ENCODE measurements around the gene CAMK1D.

The CAMK1D gene

GRCh38 chr10:12566161-12567115, 217.1 kb downstream of the CAMK1D start:
- H4K20me1 ChIP-seq = peaks cover 0 to 15% (median 0%) of the 10 kb centered on the region in 11 experiments; a peak in 5 of 22 replicates
- no peak overlapping the region for H3K27ac ChIP-seq
- H3K9me3 ChIP-seq (replicated peaks in 1 of 11) = peaks cover 13 to 22% (median 20%) of the 10 kb centered on the region in 11 experiments
- H3K4me1 ChIP-seq = peaks cover 11 to 36% (median 19%) of the 10 kb centered on the region in 10 experiments
- no peak overlapping the region for H3K9ac ChIP-seq
- H3K36me3 ChIP-seq = peaks cover 0 to 7% (median 0%) of the 10 kb centered on the region in 11 experiments; a peak in 5 of 22 replicates
- H3K4me3 ChIP-seq = no peak overlapping the region
- H3K27me3 ChIP-seq = no peaks in the 10 kb centered on the region
- H3K4me2 ChIP-seq = no peak overlapping the region
- TF ChIP-seq Cebpa-rat (IDR thresholded peaks at IDR 0.05) = no peak

- Histone ChIP-seq H3K36me3 (peaks cover 0 to 25% (median 7%) of the 10 kb centered on the region in 11 experiments; a peak in 6 of 22 replicates), H3K4me1 (peaks cover 0 to 15% (median 0%) of the 10 kb centered on the region in 10 experiments; a peak in 6 of 20 replicates), H4K20me1 (peaks cover 0 to 5% (median 0%) of the 10 kb centered on the region in 11 experiments; a peak in 1 of 22 replicates), H3K9ac (no peak overlapping the region), H3K27me3 (no peaks in the 10 kb centered on the region), H3K9me3 (replicated peaks in 1 of 11) (peaks cover 32 to 41% (median 37%) of the 10 kb centered on the region in 11 experiments), H3K27ac (no peak overlapping the region), H3K4me3 (no peak overlapping the region), H3K4me2 (no peak overlapping the region)
- TF ChIP-seq Cebpa-rat (IDR thresholded peaks at IDR 0.05) = no peak
Observed at GRCh38 chr10:12568391-12569009, 219.2 kb downstream of the CAMK1D start.

- TF ChIP-seq Cebpa-rat (IDR thresholded peaks at IDR 0.05) = no peak
- H3K27me3 ChIP-seq = no peaks in the 10 kb centered on the region
- H3K9me3 ChIP-seq (replicated peaks in 1 of 11) = peaks cover 61 to 72% (median 66%) of the 10 kb centered on the region in 11 experiments
- no peak overlapping the region for H3K4me2 ChIP-seq
- no peaks in the 10 kb centered on the region for H4K20me1 ChIP-seq
- no peak overlapping the region for H3K9ac ChIP-seq
- H3K4me1 ChIP-seq = no peaks in the 10 kb centered on the region
- peaks cover 7 to 53% (median 27%) of the 10 kb centered on the region in 11 experiments; a peak in 17 of 22 replicates for H3K36me3 ChIP-seq
- H3K27ac ChIP-seq = no peak overlapping the region
- no peak overlapping the region; a peak in 1 of 20 replicates for H3K4me3 ChIP-seq
Observed at GRCh38 chr10:12572281-12572680, 222.9 kb downstream of the CAMK1D start.

GRCh38 chr10:12577610-12578009, 228.3 kb downstream of the CAMK1D start:
- H3K4me2 ChIP-seq = no peak overlapping the region
- H3K36me3 ChIP-seq = peaks cover 11 to 35% (median 23%) of the 10 kb centered on the region in 11 experiments; a peak in 18 of 22 replicates
- no peak overlapping the region for H3K9ac ChIP-seq
- no peaks in the 10 kb centered on the region for H3K27me3 ChIP-seq
- H3K4me3 ChIP-seq = no peak overlapping the region
- peaks cover 5 to 13% (median 12%) of the 10 kb centered on the region in 10 experiments; a peak in 17 of 20 replicates for H3K4me1 ChIP-seq
- no peak for TF ChIP-seq Cebpa-rat (IDR thresholded peaks at IDR 0.05)
- no peak overlapping the region for H3K27ac ChIP-seq
- H3K9me3 ChIP-seq (replicated peaks in 1 of 11) = peaks cover 40 to 60% (median 52%) of the 10 kb centered on the region in 11 experiments
- no peaks in the 10 kb centered on the region for H4K20me1 ChIP-seq

- H3K4me1 ChIP-seq = peaks cover 5 to 13% (median 12%) of the 10 kb centered on the region in 10 experiments; a peak in 17 of 20 replicates
- H3K4me2 ChIP-seq = peak overlapping the region in 10 of 11 experiments; percentile 1 to 63 (median 21); a peak in 12 of 22 replicates
- no peak overlapping the region for H3K4me3 ChIP-seq
- H3K9me3 ChIP-seq (replicated peaks in 1 of 11) = peaks cover 38 to 71% (median 48%) of the 10 kb centered on the region in 11 experiments
- H3K9ac ChIP-seq = 0 out of 22 replicates have a peak overlapping the region, but pooled peaks of 1 of the 11 experiments have one; percentile 10
- no peak overlapping the region for H3K27ac ChIP-seq
- H3K27me3 ChIP-seq = no peaks in the 10 kb centered on the region
- TF ChIP-seq Cebpa-rat (IDR thresholded peaks at IDR 0.05) = no peak
- H3K36me3 ChIP-seq = peaks cover 7 to 26% (median 18%) of the 10 kb centered on the region in 11 experiments; a peak in 17 of 22 replicates
- H4K20me1 ChIP-seq = no peaks in the 10 kb centered on the region
Observed at GRCh38 chr10:12579954-12580858, 230.9 kb downstream of the CAMK1D start.

- no peak overlapping the region for H3K9ac ChIP-seq
- TF ChIP-seq Cebpa-rat (IDR thresholded peaks at IDR 0.05) = no peak
- H3K9me3 ChIP-seq (replicated peaks in 1 of 11) = peaks cover 24 to 50% (median 35%) of the 10 kb centered on the region in 11 experiments
- no peak overlapping the region for H3K4me3 ChIP-seq
- H4K20me1 ChIP-seq = peaks cover 0 to 9% (median 0%) of the 10 kb centered on the region in 11 experiments; a peak in 4 of 22 replicates
- H3K27ac ChIP-seq = no peak overlapping the region
- no peaks in the 10 kb centered on the region for H3K27me3 ChIP-seq
- H3K36me3 ChIP-seq = peaks cover 0 to 14% (median 10%) of the 10 kb centered on the region in 11 experiments; a peak in 10 of 22 replicates
- no peak overlapping the region for H3K4me2 ChIP-seq
- H3K4me1 ChIP-seq = peaks cover 24 to 35% (median 29%) of the 10 kb centered on the region in 10 experiments
Observed at GRCh38 chr10:12583891-12584595, 234.7 kb downstream of the CAMK1D start.

- peaks cover 18 to 36% (median 25%) of the 10 kb centered on the region in 10 experiments for H3K4me1 ChIP-seq
- no peak for TF ChIP-seq Cebpa-rat (IDR thresholded peaks at IDR 0.05)
- no peak overlapping the region for H3K27ac ChIP-seq
- H4K20me1 ChIP-seq = peaks cover 0 to 9% (median 0%) of the 10 kb centered on the region in 11 experiments; a peak in 5 of 22 replicates
- no peak overlapping the region for H3K4me3 ChIP-seq
- peaks cover 0 to 14% (median 10%) of the 10 kb centered on the region in 11 experiments; a peak in 10 of 22 replicates for H3K36me3 ChIP-seq
- H3K4me2 ChIP-seq = no peak overlapping the region
- no peaks in the 10 kb centered on the region for H3K27me3 ChIP-seq
- no peak overlapping the region for H3K9ac ChIP-seq
- peaks cover 24 to 46% (median 29%) of the 10 kb centered on the region in 11 experiments for H3K9me3 ChIP-seq (replicated peaks in 1 of 11)
Observed at GRCh38 chr10:12586741-12587140, 237.4 kb downstream of the CAMK1D start.
